MM.1S (cell line): ENCODE results near the gene BTBD9.

Experiments
- DNase-seq: peaks from one replicate; pipeline ENCODE4 v3.0.0-alpha.2; 2015
- H2AFZ ChIP-seq: fragments of 300-600 bp; sonication (generic); 2 replicates; pipeline ENCODE4 v1.6.0; 2016; ENCODE audit warnings: antibody characterized with exemption, low read length
- H3F3A ChIP-seq: fragments of 300-600 bp; sonication (generic); 2 replicates; pipeline ENCODE4 v1.6.1; 2016; ENCODE audit warnings: mild to moderate bottlenecking, antibody characterized with exemption, low read length, moderate library complexity, mixed read lengths; ENCODE audit not compliant: insufficient read depth
- H3K27ac ChIP-seq: fragments of 300-600 bp; sonication (generic); 2 replicates; pipeline ENCODE4 v1.5.1; 2016; ENCODE audit warnings: mild to moderate bottlenecking, low read length
- H3K27me3 ChIP-seq: fragments of 300-600 bp; sonication (generic); replicated peaks from 2 replicates; pipeline ENCODE4 v1.6.0; 2016; ENCODE audit warnings: low read length; ENCODE audit not compliant: insufficient read depth
- H3K36me3 ChIP-seq: fragments of 300-600 bp; sonication (generic); replicated peaks from 2 replicates; pipeline ENCODE4 v1.6.1; 2016; ENCODE audit warnings: mild to moderate bottlenecking, low read length, mixed read lengths; ENCODE audit not compliant: insufficient read depth
- H3K4me1 ChIP-seq: fragments of 300-600 bp; sonication (generic); 2 replicates; pipeline ENCODE4 v1.6.1; 2016; ENCODE audit warnings: low read length, mixed read lengths
- H3K4me2 ChIP-seq: fragments of 300-600 bp; sonication (generic); 2 replicates; pipeline ENCODE4 v1.6.0; 2016; ENCODE audit warnings: low read depth, low read length
- H3K4me3 ChIP-seq: fragments of 300-600 bp; sonication (generic); 2 replicates; pipeline ENCODE4 v1.5.1; 2016; ENCODE audit warnings: low read length, mixed read lengths
- H3K79me2 ChIP-seq: fragments of 300-600 bp; sonication (generic); 2 replicates; pipeline ENCODE4 v1.6.1; 2016; ENCODE audit warnings: mixed run types, low read length, mixed read lengths
- H3K9ac ChIP-seq: fragments of 300-600 bp; sonication (generic); 2 replicates; pipeline ENCODE4 v1.6.1; 2016; ENCODE audit warnings: low read length, mixed read lengths
- H3K9me2 ChIP-seq: fragments of 300-600 bp; sonication (generic); replicated peaks from 2 replicates; pipeline ENCODE4 v1.6.1; 2016; ENCODE audit warnings: mild to moderate bottlenecking, low read length, mixed read lengths; ENCODE audit not compliant: insufficient read depth
- H3K9me3 ChIP-seq: fragments of 300-600 bp; sonication (generic); replicated peaks from 2 replicates; pipeline ENCODE4 v1.6.1; 2016; ENCODE audit warnings: mild to moderate bottlenecking, low read length, mixed read lengths; ENCODE audit not compliant: insufficient read depth
- H4K20me1 ChIP-seq: fragments of 300-600 bp; sonication (generic); 2 replicates; pipeline ENCODE4 v1.6.1; 2016; ENCODE audit warnings: mild to moderate bottlenecking, low read length, moderate library complexity, mixed read lengths; ENCODE audit not compliant: insufficient read depth
- EZH2 ChIP-seq: fragments of 300-600 bp; sonication (generic); optimal IDR thresholded peaks from 2 replicates; pipeline ENCODE3; 2017; ENCODE audit warnings: low read depth, mild to moderate bottlenecking, antibody characterized with exemption, low read length, mixed read lengths
- EZH2phosphoT487 ChIP-seq: fragments of 300-600 bp; sonication (generic); IDR thresholded peaks from 2 replicates; pipeline ENCODE4 v1.6.1; 2018; ENCODE audit warnings: antibody characterized with exemption, low read length
- TF ChIP-seq, protein P1 (sequence below): fragments of 300-600 bp; sonication (generic); IDR thresholded peaks from 2 replicates; pipeline ENCODE4 v1.5.1; 2016; ENCODE audit warnings: antibody characterized with exemption, low read length, mixed read lengths

Gene BTBD9

DNA sequence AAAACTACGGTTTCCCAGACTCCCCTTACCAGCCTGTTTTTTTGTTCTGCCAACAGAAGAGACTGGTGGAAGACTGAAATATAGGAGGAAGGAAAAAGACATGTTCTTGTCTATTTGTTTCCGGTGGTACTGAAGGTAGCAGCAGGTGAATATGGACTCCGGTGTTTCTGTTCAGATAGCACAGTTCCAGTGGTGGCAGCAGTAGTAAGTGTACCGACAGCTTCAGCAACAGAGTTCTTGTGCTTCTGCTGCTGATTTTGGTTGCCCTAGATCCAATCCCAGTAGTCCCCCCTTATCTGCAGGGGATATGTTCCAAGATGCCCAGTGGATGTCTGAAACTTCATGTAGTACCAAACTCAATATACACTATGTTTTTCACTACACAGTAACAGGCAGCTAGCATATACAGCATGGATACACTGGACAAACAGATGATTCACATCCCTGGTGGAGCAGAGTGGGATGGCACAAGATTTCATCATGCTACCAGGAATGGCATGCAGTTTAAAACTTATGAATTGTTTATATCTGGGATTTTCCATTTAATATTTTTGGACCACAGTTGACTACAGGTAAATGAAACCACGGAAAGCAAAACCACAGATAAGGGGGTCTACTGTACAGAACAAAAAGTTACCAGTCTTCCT lies 301.8 kb downstream of the BTBD9 start:
- TF ChIP-seq EZH2phosphoT487 (no peak), EZH2 (no peak)
- TF ChIP-seq, protein P1, sequence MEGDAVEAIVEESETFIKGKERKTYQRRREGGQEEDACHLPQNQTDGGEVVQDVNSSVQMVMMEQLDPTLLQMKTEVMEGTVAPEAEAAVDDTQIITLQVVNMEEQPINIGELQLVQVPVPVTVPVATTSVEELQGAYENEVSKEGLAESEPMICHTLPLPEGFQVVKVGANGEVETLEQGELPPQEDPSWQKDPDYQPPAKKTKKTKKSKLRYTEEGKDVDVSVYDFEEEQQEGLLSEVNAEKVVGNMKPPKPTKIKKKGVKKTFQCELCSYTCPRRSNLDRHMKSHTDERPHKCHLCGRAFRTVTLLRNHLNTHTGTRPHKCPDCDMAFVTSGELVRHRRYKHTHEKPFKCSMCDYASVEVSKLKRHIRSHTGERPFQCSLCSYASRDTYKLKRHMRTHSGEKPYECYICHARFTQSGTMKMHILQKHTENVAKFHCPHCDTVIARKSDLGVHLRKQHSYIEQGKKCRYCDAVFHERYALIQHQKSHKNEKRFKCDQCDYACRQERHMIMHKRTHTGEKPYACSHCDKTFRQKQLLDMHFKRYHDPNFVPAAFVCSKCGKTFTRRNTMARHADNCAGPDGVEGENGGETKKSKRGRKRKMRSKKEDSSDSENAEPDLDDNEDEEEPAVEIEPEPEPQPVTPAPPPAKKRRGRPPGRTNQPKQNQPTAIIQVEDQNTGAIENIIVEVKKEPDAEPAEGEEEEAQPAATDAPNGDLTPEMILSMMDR, result no peak
- H3F3A ChIP-seq, result no peaks in the 10 kb centered on the region
- no peak for DNase-seq
- H3K27ac ChIP-seq, result no peak overlapping the region
- H3K4me1 ChIP-seq, result no peaks in the 10 kb centered on the region
- no peaks in the 10 kb centered on the region for H3K27me3 ChIP-seq
- H3K36me3 ChIP-seq, result no peaks in the 10 kb centered on the region
- H3K4me3 ChIP-seq, result no peak overlapping the region
- no peaks in the 10 kb centered on the region for H4K20me1 ChIP-seq
- H3K9me3 ChIP-seq, result no peaks in the 10 kb centered on the region
- no peaks in the 10 kb centered on the region for H3K79me2 ChIP-seq
- H2AFZ ChIP-seq, result no peak overlapping the region
- no peak overlapping the region for H3K4me2 ChIP-seq
- H3K9me2 ChIP-seq, result no peaks in the 10 kb centered on the region
- H3K9ac ChIP-seq, result no peak overlapping the region

- Histone ChIP-seq H3F3A (no peaks in the 10 kb centered on the region), H3K27ac (no peak overlapping the region), H2AFZ (no peak overlapping the region), H3K36me3 (no peaks in the 10 kb centered on the region), H3K79me2 (no peaks in the 10 kb centered on the region), H3K9me2 (no peaks in the 10 kb centered on the region), H3K4me3 (no peak overlapping the region), H3K4me1 (no peaks in the 10 kb centered on the region), H3K4me2 (no peak overlapping the region), H3K9ac (no peak overlapping the region), H3K27me3 (no peaks in the 10 kb centered on the region), H3K9me3 (no peaks in the 10 kb centered on the region), H4K20me1 (no peaks in the 10 kb centered on the region)
- no peak for TF ChIP-seq EZH2phosphoT487
- TF ChIP-seq EZH2, result no peak
- TF ChIP-seq, protein P1, result no peak
- DNase-seq, result no peak
Measured at GRCh38 chr6:38336922-38337321, 302.8 kb downstream of the BTBD9 start.

DNA sequence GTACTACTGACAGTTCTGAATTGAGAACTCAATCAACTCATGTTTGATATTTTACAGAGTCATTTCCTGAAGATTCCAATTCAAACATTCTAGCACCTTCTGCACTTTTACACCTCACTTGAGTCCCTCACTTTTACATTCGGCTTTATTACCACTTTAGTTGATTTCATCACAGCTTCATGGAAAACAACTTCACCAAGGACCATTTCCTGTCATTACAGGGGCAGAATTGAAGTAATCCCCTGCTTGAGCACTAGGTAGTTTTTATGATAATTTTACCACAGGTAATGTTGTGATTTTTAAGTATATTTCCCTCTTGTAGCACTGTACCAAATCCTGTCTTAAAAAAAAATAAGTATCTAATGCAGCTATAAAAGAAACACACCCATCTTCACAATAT lies 312.9 kb downstream of the BTBD9 start:
- Histone ChIP-seq H4K20me1 (no peaks in the 10 kb centered on the region), H3K9me2 (no peaks in the 10 kb centered on the region), H2AFZ (no peak overlapping the region), H3K27me3 (no peaks in the 10 kb centered on the region), H3K9ac (no peak overlapping the region), H3K79me2 (no peaks in the 10 kb centered on the region), H3K4me1 (no peaks in the 10 kb centered on the region), H3K27ac (no peak overlapping the region), H3K4me3 (no peak overlapping the region), H3K4me2 (no peak overlapping the region), H3F3A (no peaks in the 10 kb centered on the region), H3K9me3 (no peaks in the 10 kb centered on the region), H3K36me3 (no peaks in the 10 kb centered on the region)
- no peak for DNase-seq
- TF ChIP-seq EZH2phosphoT487 (no peak), EZH2 (no peak)
- TF ChIP-seq, protein P1, result no peak
